ENCODE measurements around the gene SEZ6L. TPM values are rescaled to one million over a fixed set of nuclear protein-coding genes. Genes with fewer than 3 reads are reported as not detected.

The SEZ6L gene
- total RNA-seq, 1 experiment from 2014 or later = not detected

DNA sequence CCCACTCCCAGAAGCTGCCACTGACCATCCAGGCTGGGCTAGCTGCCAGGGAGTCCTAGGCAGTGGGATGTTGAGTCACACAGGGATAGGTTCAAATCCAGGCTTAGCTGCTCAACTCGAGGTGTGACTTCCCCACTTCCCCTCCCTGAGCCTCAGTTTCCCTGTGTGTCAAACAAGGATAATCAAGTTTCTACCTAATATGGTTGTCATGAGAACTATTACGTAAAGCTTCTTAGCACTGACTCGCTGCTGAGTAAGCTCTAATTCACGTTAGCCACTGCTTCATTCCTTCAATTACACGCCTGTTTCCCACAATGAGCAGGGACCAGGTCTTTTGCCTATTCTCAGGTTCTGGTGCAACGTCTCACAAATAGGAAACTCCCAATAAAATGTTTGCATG lies 67.7 kb downstream of the SEZ6L start:
- CTCF ChIA-PET = no interaction called here
- H3K79me2 ChIP-seq (ENCODE audit: insufficient read depth, low read length) = no peaks in the 10 kb centered on the region
- no peak overlapping the region for H3K27ac ChIP-seq (ENCODE audit: low read depth, low read length)
- RAD21 ChIA-PET (ENCODE audit: low non-redundant PET in 1 of 2, low total read pairs in 2 of 2, uncharacterized antibody in 2 of 2, unreplicated experiment in 2 of 2) = no interaction called here
- no peaks in the 10 kb centered on the region for H3K9me2 ChIP-seq (ENCODE audit: insufficient read depth)
- H3K4me1 ChIP-seq (ENCODE audit: control insufficient read depth in 1 of 2, insufficient read depth in 2 of 2, low read length in 2 of 2) = no peaks in the 10 kb centered on the region
- no peaks in the 10 kb centered on the region for H3K9me3 ChIP-seq (ENCODE audit: control insufficient read depth in 1 of 2, insufficient read depth in 1 of 2, low read depth in 1 of 2, low read length in 2 of 2)
- BruUV-seq (replicated peaks) = no TSS peak
- peaks cover 77% of the 10 kb centered on the region for H3K27me3 ChIP-seq (ENCODE audit: insufficient read depth, low read length)
- H4K20me1 ChIP-seq (ENCODE audit: insufficient read depth) = no peaks in the 10 kb centered on the region
- intact Hi-C loops (cut with micrococcal nuclease) = no loop called here
- no peak overlapping the region for H3K9ac ChIP-seq (ENCODE audit: low read length)
- POLR2A ChIA-PET = no interaction called here
- no peak overlapping the region for H2AFZ ChIP-seq (ENCODE audit: low read depth, low read length, poor library complexity, severe bottlenecking)
- no peak overlapping the region for H3K4me3 ChIP-seq (replicated peaks in 1 of 2; ENCODE audit: low read depth in 1 of 2, low read length in 2 of 2)
- DNase-seq (ENCODE audit: low read depth, low spot score) = no peak
- ATAC-seq = no peak
- H3K4me2 ChIP-seq (ENCODE audit: low read length) = no peak overlapping the region
- TF ChIP-seq ELF1 (IDR thresholded peaks at IDR 0.05; ENCODE audit: borderline replicate concordance, low read depth) = no peak
- no peaks in the 10 kb centered on the region for H3K36me3 ChIP-seq (ENCODE audit: control insufficient read depth in 1 of 2, insufficient read depth in 2 of 2, low read length in 2 of 2)

DNA sequence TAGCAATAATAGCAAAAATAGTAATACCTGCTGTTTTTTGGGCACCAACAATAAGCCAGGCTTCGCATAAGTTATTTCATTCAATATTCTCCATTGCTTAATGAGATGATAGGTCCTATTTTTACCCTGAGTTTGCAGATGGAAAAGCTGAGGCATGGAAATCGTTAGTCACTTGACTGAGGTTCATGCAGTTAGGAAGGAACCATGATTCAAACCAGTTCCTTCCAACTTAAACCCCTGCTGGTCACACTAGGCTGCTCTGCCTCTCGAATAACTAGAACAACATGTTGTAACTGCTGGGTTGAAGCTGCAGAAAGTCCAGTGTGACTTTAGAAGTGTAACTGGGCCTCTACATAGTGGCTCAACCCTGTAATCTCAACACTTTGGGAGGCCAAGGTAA lies 69.3 kb downstream of the SEZ6L start:
- no peak overlapping the region for H3K4me2 ChIP-seq (ENCODE audit: low read length)
- ChIA-PET POLR2A (no interaction called here), RAD21 (ENCODE audit: low non-redundant PET in 1 of 2, low total read pairs in 2 of 2, uncharacterized antibody in 2 of 2, unreplicated experiment in 2 of 2) (no interaction called here), CTCF (no interaction called here)
- H3K4me3 ChIP-seq (replicated peaks in 1 of 2; ENCODE audit: low read depth in 1 of 2, low read length in 2 of 2) = no peak overlapping the region
- DNase-seq (ENCODE audit: low read depth, low spot score) = no peak
- no peaks in the 10 kb centered on the region for H4K20me1 ChIP-seq (ENCODE audit: insufficient read depth)
- H3K9me3 ChIP-seq (ENCODE audit: control insufficient read depth in 1 of 2, insufficient read depth in 1 of 2, low read depth in 1 of 2, low read length in 2 of 2) = no peaks in the 10 kb centered on the region
- peaks cover 77% of the 10 kb centered on the region for H3K27me3 ChIP-seq (ENCODE audit: insufficient read depth, low read length)
- H3K4me1 ChIP-seq (ENCODE audit: control insufficient read depth in 1 of 2, insufficient read depth in 2 of 2, low read length in 2 of 2) = no peaks in the 10 kb centered on the region
- no peak overlapping the region for H2AFZ ChIP-seq (ENCODE audit: low read depth, low read length, poor library complexity, severe bottlenecking)
- intact Hi-C loops (cut with micrococcal nuclease) = no loop called here
- no peak overlapping the region for H3K27ac ChIP-seq (ENCODE audit: low read depth, low read length)
- H3K36me3 ChIP-seq (ENCODE audit: control insufficient read depth in 1 of 2, insufficient read depth in 2 of 2, low read length in 2 of 2) = no peaks in the 10 kb centered on the region
- BruUV-seq (replicated peaks) = no TSS peak
- no peak for ATAC-seq
- H3K9ac ChIP-seq (ENCODE audit: low read length) = no peak overlapping the region
- H3K79me2 ChIP-seq (ENCODE audit: insufficient read depth, low read length) = no peaks in the 10 kb centered on the region
- no peaks in the 10 kb centered on the region for H3K9me2 ChIP-seq (ENCODE audit: insufficient read depth)
- TF ChIP-seq, protein P1, sequence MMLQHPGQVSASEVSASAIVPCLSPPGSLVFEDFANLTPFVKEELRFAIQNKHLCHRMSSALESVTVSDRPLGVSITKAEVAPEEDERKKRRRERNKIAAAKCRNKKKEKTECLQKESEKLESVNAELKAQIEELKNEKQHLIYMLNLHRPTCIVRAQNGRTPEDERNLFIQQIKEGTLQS (IDR thresholded peaks at IDR 0.05) = no peak
- TF ChIP-seq ZFX (IDR thresholded peaks at IDR 0.05) (no peak), JUND (IDR thresholded peaks at IDR 0.05) (no peak), POLR2A (IDR thresholded peaks at IDR 0.05; ENCODE audit: borderline replicate concordance, extremely low read depth, insufficient read depth, insufficient read length) (no peak), CEBPB (IDR thresholded peaks at IDR 0.05; ENCODE audit: low read depth) (no peak), ZNF274 (IDR thresholded peaks at IDR 0.05; ENCODE audit: low read depth, low read length) (no peak), SRF (IDR thresholded peaks at IDR 0.05; ENCODE audit: low read depth) (no peak), YY1 (IDR thresholded peaks at IDR 0.05; ENCODE audit: extremely low read depth, insufficient replicate concordance, low read depth, low read length) (no peak), EGR1 (IDR thresholded peaks at IDR 0.05; ENCODE audit: low read depth) (no peak), EZH2phosphoT487 (IDR thresholded peaks at IDR 0.05; ENCODE audit: borderline replicate concordance) (no peak), SP1 (IDR thresholded peaks at IDR 0.05; ENCODE audit: low read depth) (no peak), SIN3A (IDR thresholded peaks at IDR 0.05; ENCODE audit: low read depth) (no peak), FOSL1 (IDR thresholded peaks at IDR 0.05; ENCODE audit: low read depth) (no peak), CBX3 (IDR thresholded peaks at IDR 0.05; ENCODE audit: low read depth) (no peak), TCF7L2 (IDR thresholded peaks at IDR 0.05; ENCODE audit: borderline replicate concordance, extremely low read depth, insufficient read depth, insufficient read length) (no peak), POLR2AphosphoS5 (IDR thresholded peaks at IDR 0.05; ENCODE audit: low read depth, low read length) (no peak)
- TF ChIP-seq, protein P2, sequence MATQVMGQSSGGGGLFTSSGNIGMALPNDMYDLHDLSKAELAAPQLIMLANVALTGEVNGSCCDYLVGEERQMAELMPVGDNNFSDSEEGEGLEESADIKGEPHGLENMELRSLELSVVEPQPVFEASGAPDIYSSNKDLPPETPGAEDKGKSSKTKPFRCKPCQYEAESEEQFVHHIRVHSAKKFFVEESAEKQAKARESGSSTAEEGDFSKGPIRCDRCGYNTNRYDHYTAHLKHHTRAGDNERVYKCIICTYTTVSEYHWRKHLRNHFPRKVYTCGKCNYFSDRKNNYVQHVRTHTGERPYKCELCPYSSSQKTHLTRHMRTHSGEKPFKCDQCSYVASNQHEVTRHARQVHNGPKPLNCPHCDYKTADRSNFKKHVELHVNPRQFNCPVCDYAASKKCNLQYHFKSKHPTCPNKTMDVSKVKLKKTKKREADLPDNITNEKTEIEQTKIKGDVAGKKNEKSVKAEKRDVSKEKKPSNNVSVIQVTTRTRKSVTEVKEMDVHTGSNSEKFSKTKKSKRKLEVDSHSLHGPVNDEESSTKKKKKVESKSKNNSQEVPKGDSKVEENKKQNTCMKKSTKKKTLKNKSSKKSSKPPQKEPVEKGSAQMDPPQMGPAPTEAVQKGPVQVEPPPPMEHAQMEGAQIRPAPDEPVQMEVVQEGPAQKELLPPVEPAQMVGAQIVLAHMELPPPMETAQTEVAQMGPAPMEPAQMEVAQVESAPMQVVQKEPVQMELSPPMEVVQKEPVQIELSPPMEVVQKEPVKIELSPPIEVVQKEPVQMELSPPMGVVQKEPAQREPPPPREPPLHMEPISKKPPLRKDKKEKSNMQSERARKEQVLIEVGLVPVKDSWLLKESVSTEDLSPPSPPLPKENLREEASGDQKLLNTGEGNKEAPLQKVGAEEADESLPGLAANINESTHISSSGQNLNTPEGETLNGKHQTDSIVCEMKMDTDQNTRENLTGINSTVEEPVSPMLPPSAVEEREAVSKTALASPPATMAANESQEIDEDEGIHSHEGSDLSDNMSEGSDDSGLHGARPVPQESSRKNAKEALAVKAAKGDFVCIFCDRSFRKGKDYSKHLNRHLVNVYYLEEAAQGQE (IDR thresholded peaks at IDR 0.05; ENCODE audit: low read depth) = no peak
- TF ChIP-seq, protein P3, sequence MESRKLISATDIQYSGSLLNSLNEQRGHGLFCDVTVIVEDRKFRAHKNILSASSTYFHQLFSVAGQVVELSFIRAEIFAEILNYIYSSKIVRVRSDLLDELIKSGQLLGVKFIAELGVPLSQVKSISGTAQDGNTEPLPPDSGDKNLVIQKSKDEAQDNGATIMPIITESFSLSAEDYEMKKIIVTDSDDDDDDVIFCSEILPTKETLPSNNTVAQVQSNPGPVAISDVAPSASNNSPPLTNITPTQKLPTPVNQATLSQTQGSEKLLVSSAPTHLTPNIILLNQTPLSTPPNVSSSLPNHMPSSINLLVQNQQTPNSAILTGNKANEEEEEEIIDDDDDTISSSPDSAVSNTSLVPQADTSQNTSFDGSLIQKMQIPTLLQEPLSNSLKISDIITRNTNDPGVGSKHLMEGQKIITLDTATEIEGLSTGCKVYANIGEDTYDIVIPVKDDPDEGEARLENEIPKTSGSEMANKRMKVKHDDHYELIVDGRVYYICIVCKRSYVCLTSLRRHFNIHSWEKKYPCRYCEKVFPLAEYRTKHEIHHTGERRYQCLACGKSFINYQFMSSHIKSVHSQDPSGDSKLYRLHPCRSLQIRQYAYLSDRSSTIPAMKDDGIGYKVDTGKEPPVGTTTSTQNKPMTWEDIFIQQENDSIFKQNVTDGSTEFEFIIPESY (IDR thresholded peaks at IDR 0.05; ENCODE audit: extremely low read depth, insufficient replicate concordance, low read length) = no peak

Data from HCT116 (cell line).